Measurements from ENCODE around the gene KRTAP1-1. TPM values are rescaled to one million over a fixed set of nuclear protein-coding genes. Genes with fewer than 3 reads are reported as not detected.
"Not testable (repeated sequence)": the region's sequence is repeated elsewhere in the genome, so short reads cannot be mapped to it uniquely, and the experiment has no call there.

Gene KRTAP1-1
- total and polyA plus RNA-seq, 4 experiments from 2014 or later = not detected

- POLR2A ChIA-PET (ENCODE audit: partially characterized antibody) = no interaction called here
- H3K36me3 Mint-ChIP-seq = no peaks in the 10 kb centered on the region
Measured at GRCh38 chr17:41009301-41009760, 31.9 kb downstream of the KRTAP1-1 start.

GRCh38 chr17:41008811-41009210 is 32.4 kb downstream of the KRTAP1-1 start, which contains the start of gene KRTAP3-1:
Gene KRTAP3-1 (minus strand): TSS chr17:41009128. CDS start chr17:41009074, 54 bp downstream.
- H3K36me3 ChIP-seq (ENCODE audit: insufficient read depth, low read length) = no peaks in the 10 kb centered on the region
- no peaks in the 10 kb centered on the region for H3K36me3 Mint-ChIP-seq
- CTCF ChIA-PET (ENCODE audit: partially characterized antibody) = no interaction called here
- H3K27me3 Mint-ChIP-seq = peaks cover 5 to 6% of the 10 kb centered on the region in 2 donors
- no peak within 1 kb of the TSS for H3K27ac Mint-ChIP-seq
- no peak within 1 kb of the TSS for H3K27ac ChIP-seq (ENCODE audit: low read depth, low read length)
- intact Hi-C loops (cut with micrococcal nuclease) = no loop called here
- no peaks in the 10 kb centered on the region for H3K9me3 ChIP-seq (ENCODE audit: control insufficient read depth in 1 of 2, low read length in 2 of 2)
- no peaks in the 10 kb centered on the region for H3K4me1 ChIP-seq (ENCODE audit: insufficient read depth, low read length)
- no peak within 1 kb of the TSS for H3K4me3 ChIP-seq (ENCODE audit: low read length in 2 of 2)
- H3K4me1 Mint-ChIP-seq = no peaks in the 10 kb centered on the region
- no peaks in the 10 kb centered on the region for H3K27me3 ChIP-seq (ENCODE audit: insufficient read depth, low read length)
- H3K9me3 Mint-ChIP-seq = no peaks in the 10 kb centered on the region
- no peak for DNase-seq
- H3K4me3 Mint-ChIP-seq = no peak within 1 kb of the TSS
- POLR2A ChIA-PET (ENCODE audit: partially characterized antibody) = no interaction called here

More at GRCh38 chr17:41009301-41009760, 31.9 kb downstream of the KRTAP1-1 start:
- no peaks in the 10 kb centered on the region for H3K4me1 ChIP-seq (ENCODE audit: insufficient read depth, low read length)
- H3K4me3 Mint-ChIP-seq = no peak overlapping the region
- H3K27ac Mint-ChIP-seq = no peak overlapping the region
- H3K4me3 ChIP-seq (ENCODE audit: low read length in 2 of 2) = no peak overlapping the region
- no peaks in the 10 kb centered on the region for H3K9me3 Mint-ChIP-seq
- no peaks in the 10 kb centered on the region for H3K27me3 ChIP-seq (ENCODE audit: insufficient read depth, low read length)
- no peaks in the 10 kb centered on the region for H3K9me3 ChIP-seq (ENCODE audit: control insufficient read depth in 1 of 2, low read length in 2 of 2)
- DNase-seq = no peak
- no peak overlapping the region for H3K27ac ChIP-seq (ENCODE audit: low read depth, low read length)
- H3K27me3 Mint-ChIP-seq = peaks cover 2 to 4% of the 10 kb centered on the region in 2 donors
- intact Hi-C loops (cut with micrococcal nuclease) = no loop called here
- CTCF ChIA-PET (ENCODE audit: partially characterized antibody) = no interaction called here
- no peaks in the 10 kb centered on the region for H3K36me3 ChIP-seq (ENCODE audit: insufficient read depth, low read length)
- no peaks in the 10 kb centered on the region for H3K4me1 Mint-ChIP-seq

DNA sequence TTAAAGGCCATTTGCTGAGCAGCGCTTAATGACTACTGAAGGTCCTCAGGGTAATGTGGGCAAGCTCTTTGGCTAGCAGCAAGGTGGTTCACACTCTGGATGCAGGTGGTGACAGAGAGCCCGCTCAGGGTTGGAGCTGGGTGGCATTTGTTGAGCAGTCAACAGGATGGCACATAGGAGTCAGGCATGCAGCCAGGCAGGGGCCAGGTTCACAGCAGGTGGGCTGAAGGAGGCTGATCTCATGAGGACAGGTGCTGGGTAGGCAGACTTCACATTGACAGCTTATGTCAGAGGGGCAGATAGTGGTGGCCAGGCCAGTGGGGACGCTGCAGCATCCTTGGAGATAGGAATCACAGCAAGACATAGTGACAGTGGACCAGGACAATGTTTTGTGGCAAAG is 36.9 kb downstream of the KRTAP1-1 start:
- H3K36me3 Mint-ChIP-seq = no peaks in the 10 kb centered on the region
- no peak overlapping the region for H3K27ac Mint-ChIP-seq
- H3K4me3 Mint-ChIP-seq = no peak overlapping the region
- no peaks in the 10 kb centered on the region for H3K9me3 Mint-ChIP-seq
- H3K27me3 ChIP-seq (ENCODE audit: insufficient read depth, low read length) = no peaks in the 10 kb centered on the region
- H3K4me1 ChIP-seq (ENCODE audit: insufficient read depth, low read length) = no peaks in the 10 kb centered on the region
- CTCF ChIA-PET (ENCODE audit: partially characterized antibody) = no interaction called here
- intact Hi-C loops (cut with micrococcal nuclease) = no loop called here
- no peaks in the 10 kb centered on the region for H3K36me3 ChIP-seq (ENCODE audit: insufficient read depth, low read length)
- DNase-seq = no peak
- H3K27ac ChIP-seq (ENCODE audit: low read depth, low read length) = no peak overlapping the region
- no peaks in the 10 kb centered on the region for H3K9me3 ChIP-seq (ENCODE audit: control insufficient read depth in 1 of 2, low read length in 2 of 2)
- peaks cover 18 to 19% of the 10 kb centered on the region in 2 donors for H3K27me3 Mint-ChIP-seq
- H3K4me1 Mint-ChIP-seq = no peaks in the 10 kb centered on the region
- POLR2A ChIA-PET (ENCODE audit: partially characterized antibody) = no interaction called here
- H3K4me3 ChIP-seq (ENCODE audit: low read length in 2 of 2) = no peak overlapping the region

DNA sequence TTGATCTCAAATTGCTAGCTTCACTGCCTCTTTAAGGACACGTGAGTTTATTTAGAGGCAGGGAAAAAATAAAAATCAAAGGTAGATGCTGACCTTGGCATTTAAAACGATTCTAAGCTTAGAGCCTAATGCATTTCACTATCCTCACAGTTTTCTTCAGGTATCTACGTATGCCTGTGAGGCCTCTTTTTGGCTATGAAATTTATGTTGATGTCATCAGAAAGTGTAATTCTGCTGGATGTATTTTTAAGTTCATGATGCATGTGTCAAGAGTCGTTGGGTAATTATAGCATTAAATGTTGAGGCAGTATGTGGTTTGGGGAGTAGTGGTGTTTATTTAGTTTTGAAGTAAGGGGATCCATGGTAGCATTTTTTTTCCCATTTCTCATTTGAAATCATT is 37.3 kb downstream of the KRTAP1-1 start:
- H3K9me3 ChIP-seq (ENCODE audit: control insufficient read depth in 1 of 2, low read length in 2 of 2) = no peaks in the 10 kb centered on the region
- intact Hi-C loops (cut with micrococcal nuclease) = no loop called here
- no peaks in the 10 kb centered on the region for H3K36me3 ChIP-seq (ENCODE audit: insufficient read depth, low read length)
- Mint-ChIP-seq H3K27me3 (peaks cover 23% of the 10 kb centered on the region in 2 donors), H3K36me3 (no peaks in the 10 kb centered on the region), H3K4me3 (no peak overlapping the region), H3K4me1 (no peaks in the 10 kb centered on the region), H3K27ac (no peak overlapping the region), H3K9me3 (no peaks in the 10 kb centered on the region)
- no peaks in the 10 kb centered on the region for H3K27me3 ChIP-seq (ENCODE audit: insufficient read depth, low read length)
- H3K27ac ChIP-seq (ENCODE audit: low read depth, low read length) = no peak overlapping the region
- H3K4me3 ChIP-seq (ENCODE audit: low read length in 2 of 2) = no peak overlapping the region
- CTCF ChIA-PET (ENCODE audit: partially characterized antibody) = no interaction called here
- no peak for DNase-seq
- POLR2A ChIA-PET (ENCODE audit: partially characterized antibody) = no interaction called here
- no peaks in the 10 kb centered on the region for H3K4me1 ChIP-seq (ENCODE audit: insufficient read depth, low read length)

- H3K9me3 ChIP-seq (ENCODE audit: control insufficient read depth in 1 of 2, low read length in 2 of 2) = no peaks in the 10 kb centered on the region
- no peak for DNase-seq
- intact Hi-C loops (cut with micrococcal nuclease) = no loop called here
- no peaks in the 10 kb centered on the region for H3K27me3 ChIP-seq (ENCODE audit: insufficient read depth, low read length)
- no peaks in the 10 kb centered on the region for H3K4me1 Mint-ChIP-seq
- H3K36me3 ChIP-seq (ENCODE audit: insufficient read depth, low read length) = no peaks in the 10 kb centered on the region
- no peak overlapping the region for H3K4me3 Mint-ChIP-seq
- H3K9me3 Mint-ChIP-seq = no peaks in the 10 kb centered on the region
- no peaks in the 10 kb centered on the region for H3K4me1 ChIP-seq (ENCODE audit: insufficient read depth, low read length)
- POLR2A ChIA-PET (ENCODE audit: partially characterized antibody) = no interaction called here
- peaks cover 23 to 25% of the 10 kb centered on the region in 2 donors for H3K27me3 Mint-ChIP-seq
- H3K27ac ChIP-seq (ENCODE audit: low read depth, low read length) = no peak overlapping the region
- no peak overlapping the region for H3K4me3 ChIP-seq (ENCODE audit: low read length in 2 of 2)
- no peak overlapping the region for H3K27ac Mint-ChIP-seq
- no peaks in the 10 kb centered on the region for H3K36me3 Mint-ChIP-seq
- CTCF ChIA-PET (ENCODE audit: partially characterized antibody) = no interaction called here
Measured at GRCh38 chr17:41002814-41003213, 38.4 kb downstream of the KRTAP1-1 start.

- no peak overlapping the region for H3K27ac ChIP-seq (ENCODE audit: low read depth, low read length)
- ChIA-PET POLR2A (ENCODE audit: partially characterized antibody) (no interaction called here), CTCF (ENCODE audit: partially characterized antibody) (no interaction called here)
- DNase-seq = no peak
- intact Hi-C loops (cut with micrococcal nuclease) = no loop called here
- H3K4me1 ChIP-seq (ENCODE audit: insufficient read depth, low read length) = no peaks in the 10 kb centered on the region
- Mint-ChIP-seq H3K27ac (no peak overlapping the region), H3K27me3 (peaks cover 32 to 33% of the 10 kb centered on the region in 2 donors), H3K4me3 (no peak overlapping the region), H3K9me3 (no peaks in the 10 kb centered on the region), H3K4me1 (no peaks in the 10 kb centered on the region), H3K36me3 (no peaks in the 10 kb centered on the region)
- no peaks in the 10 kb centered on the region for H3K9me3 ChIP-seq (ENCODE audit: control insufficient read depth in 1 of 2, low read length in 2 of 2)
- H3K27me3 ChIP-seq (ENCODE audit: insufficient read depth, low read length) = no peaks in the 10 kb centered on the region
- H3K36me3 ChIP-seq (ENCODE audit: insufficient read depth, low read length) = no peaks in the 10 kb centered on the region
- no peak overlapping the region for H3K4me3 ChIP-seq (ENCODE audit: low read length in 2 of 2)
Measured at GRCh38 chr17:41001795-41002194, 39.5 kb downstream of the KRTAP1-1 start.

DNA sequence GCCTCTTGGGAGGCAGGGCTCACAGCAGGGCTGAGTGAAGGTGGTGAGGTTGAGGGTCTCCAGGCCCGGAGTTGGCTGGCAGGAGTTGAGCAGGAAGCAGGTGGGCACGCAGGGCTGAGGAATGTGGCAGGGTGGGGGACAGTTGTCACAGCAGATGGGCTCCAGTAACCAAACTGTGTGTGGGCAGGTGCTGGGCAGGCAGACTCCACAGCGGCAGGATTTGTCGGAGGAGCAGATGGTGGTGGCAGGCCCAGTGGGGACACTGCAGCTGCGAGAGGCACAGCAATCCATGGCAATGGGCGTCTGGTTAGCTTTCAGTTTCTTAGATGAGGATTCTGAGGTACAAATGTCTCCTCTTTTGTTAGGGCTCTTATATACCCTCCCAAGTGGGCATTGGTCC is 41.7 kb downstream of the KRTAP1-1 start, which contains the start of gene KRTAP3-2:
Gene KRTAP3-2, minus strand, starts transcription at position 344 of the 400 bp plus-strand sequence. Its CDS starts 53 bp downstream, at position 291.
- POLR2A ChIA-PET (ENCODE audit: partially characterized antibody); H3K36me3 ChIP-seq (ENCODE audit: insufficient read depth, low read length): not testable (repeated sequence)

GRCh38 chr17:40997361-40997760 is 43.9 kb downstream of the KRTAP1-1 start:
- peaks cover 4% of the 10 kb centered on the region for H3K27me3 ChIP-seq (ENCODE audit: insufficient read depth, low read length)
- ChIA-PET CTCF (ENCODE audit: partially characterized antibody) (interaction anchor here (0.6 to 1.2 kb wide), 2 partner anchors 25 to 34 kb away, joined by 3 to 4 read pairs; no protein-coding TSS in a partner anchor), POLR2A (ENCODE audit: partially characterized antibody) (no interaction called here)
- H3K4me1 ChIP-seq (ENCODE audit: insufficient read depth, low read length) = no peaks in the 10 kb centered on the region
- H3K36me3 ChIP-seq (ENCODE audit: insufficient read depth, low read length) = no peaks in the 10 kb centered on the region
- no peak overlapping the region for H3K27ac ChIP-seq (ENCODE audit: low read depth, low read length)
- H3K9me3 ChIP-seq (ENCODE audit: control insufficient read depth in 1 of 2, low read length in 2 of 2) = no peaks in the 10 kb centered on the region
- H3K27me3 Mint-ChIP-seq = peaks cover 42 to 44% of the 10 kb centered on the region in 2 donors
- no peaks in the 10 kb centered on the region for H3K36me3 Mint-ChIP-seq
- peaks cover 0 to 1% (median 0%) of the 10 kb centered on the region in 4 donors for H3K4me1 Mint-ChIP-seq
- peaks cover 0 to 2% (median 0%) of the 10 kb centered on the region in 8 donors for H3K9me3 Mint-ChIP-seq
- no peak overlapping the region for H3K4me3 ChIP-seq (ENCODE audit: low read length in 2 of 2)
- H3K27ac Mint-ChIP-seq = no peak overlapping the region
- intact Hi-C loops (cut with micrococcal nuclease) = no loop called here
- DNase-seq = no peak
- H3K4me3 Mint-ChIP-seq = no peak overlapping the region

More for the DNA sequence above, 41.7 kb downstream of the KRTAP1-1 start, which contains the start of gene KRTAP3-2:
- Mint-ChIP-seq H3K4me3 (peak within 1 kb of the TSS in 1 of 8 donors; percentile 17), H3K27me3 (peaks cover 37 to 41% of the 10 kb centered on the region in 2 donors)
- H3K9me3 Mint-ChIP-seq; H3K27ac ChIP-seq (ENCODE audit: low read depth, low read length); DNase-seq; H3K27me3 ChIP-seq (ENCODE audit: insufficient read depth, low read length); H3K4me3 ChIP-seq (ENCODE audit: low read length in 2 of 2); CTCF ChIA-PET (ENCODE audit: partially characterized antibody); H3K4me1 ChIP-seq (ENCODE audit: insufficient read depth, low read length); H3K27ac Mint-ChIP-seq; intact Hi-C loops (cut with micrococcal nuclease); H3K4me1 Mint-ChIP-seq; H3K9me3 ChIP-seq (ENCODE audit: control insufficient read depth in 1 of 2, low read length in 2 of 2); H3K36me3 Mint-ChIP-seq: not testable (repeated sequence)

Measured in CD4-positive, alpha-beta memory T cell (primary cell).